PFSK-1 (cell line): Measurements from ENCODE around the gene ATXN7L1.

Experiments used
- FOXP2 ChIP-seq: optimal IDR thresholded peaks from 2 replicates; pipeline ENCODE3; 2011; ENCODE audit warnings: borderline replicate concordance, control low read depth, inconsistent platforms; ENCODE audit not compliant: insufficient read depth; ENCODE audit errors: extremely low read length, extremely low read depth
- POLR2AphosphoS5 ChIP-seq: IDR thresholded peaks from 2 replicates; pipeline ENCODE4 v1.6.1; 2012; ENCODE audit warnings: low read depth, mild to moderate bottlenecking, control low read depth, low read length, moderate library complexity
- SIN3A ChIP-seq: IDR thresholded peaks from 2 replicates; pipeline ENCODE4 v1.6.1; 2012; ENCODE audit warnings: mild to moderate bottlenecking, low read length, moderate library complexity, borderline replicate concordance; ENCODE audit not compliant: insufficient read depth
- TAF1 ChIP-seq: IDR thresholded peaks from 2 replicates; pipeline ENCODE4 v1.6.1; 2012; ENCODE audit warnings: low read length, control low read depth, borderline replicate concordance; ENCODE audit not compliant: insufficient read depth
- TF ChIP-seq, protein P1 (sequence below), 2 experiments: IDR thresholded peaks; 2 replicates each; pipeline versions ENCODE4 v1.6.1 to v1.8.0; 2011 to 2012; ENCODE audit warnings: low read depth in 2 of 2, low read length in 2 of 2, control low read depth in 1 of 2, inconsistent platforms in 1 of 2, mild to moderate bottlenecking in 1 of 2, moderate library complexity in 1 of 2; ENCODE audit not compliant: insufficient read depth in 1 of 2

The ATXN7L1 gene

DNA sequence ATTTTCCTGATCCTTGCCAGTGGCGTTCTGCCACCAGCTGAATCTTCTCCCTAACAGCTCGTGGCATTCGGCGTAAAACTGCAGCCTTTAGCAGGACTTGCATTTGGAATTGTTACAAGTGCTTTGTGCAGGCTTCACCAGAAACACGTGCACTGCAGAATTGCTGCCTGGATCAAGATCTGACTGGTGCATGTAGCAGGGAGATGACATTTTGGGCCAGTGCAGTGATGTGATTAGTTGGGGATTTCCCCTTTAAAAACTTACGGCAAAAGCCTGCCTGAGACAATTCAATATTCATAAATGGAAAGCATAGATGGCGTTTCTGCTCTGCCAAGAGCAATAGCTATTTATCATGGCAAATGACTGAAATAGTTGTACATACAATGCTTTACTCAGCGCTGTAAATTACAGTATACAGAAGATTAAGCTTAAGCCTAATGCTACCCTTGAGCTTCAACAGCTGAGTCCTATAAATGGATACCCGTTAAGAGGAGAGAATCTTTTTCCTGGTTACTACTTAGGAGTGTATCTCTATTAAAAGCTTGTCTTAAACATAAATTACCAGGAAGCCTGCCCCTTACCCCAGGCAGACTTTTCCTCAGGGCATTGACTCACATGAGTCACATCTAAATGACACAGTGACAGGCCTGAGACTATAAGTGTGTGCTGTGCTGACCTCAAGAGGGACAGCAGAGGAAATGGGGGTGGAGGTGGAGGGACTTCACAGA lies 106.3 kb downstream of the ATXN7L1 start:
- TF ChIP-seq TAF1 (no peak), SIN3A (no peak), FOXP2 (no peak), POLR2AphosphoS5 (no peak)
- TF ChIP-seq, protein P1, sequence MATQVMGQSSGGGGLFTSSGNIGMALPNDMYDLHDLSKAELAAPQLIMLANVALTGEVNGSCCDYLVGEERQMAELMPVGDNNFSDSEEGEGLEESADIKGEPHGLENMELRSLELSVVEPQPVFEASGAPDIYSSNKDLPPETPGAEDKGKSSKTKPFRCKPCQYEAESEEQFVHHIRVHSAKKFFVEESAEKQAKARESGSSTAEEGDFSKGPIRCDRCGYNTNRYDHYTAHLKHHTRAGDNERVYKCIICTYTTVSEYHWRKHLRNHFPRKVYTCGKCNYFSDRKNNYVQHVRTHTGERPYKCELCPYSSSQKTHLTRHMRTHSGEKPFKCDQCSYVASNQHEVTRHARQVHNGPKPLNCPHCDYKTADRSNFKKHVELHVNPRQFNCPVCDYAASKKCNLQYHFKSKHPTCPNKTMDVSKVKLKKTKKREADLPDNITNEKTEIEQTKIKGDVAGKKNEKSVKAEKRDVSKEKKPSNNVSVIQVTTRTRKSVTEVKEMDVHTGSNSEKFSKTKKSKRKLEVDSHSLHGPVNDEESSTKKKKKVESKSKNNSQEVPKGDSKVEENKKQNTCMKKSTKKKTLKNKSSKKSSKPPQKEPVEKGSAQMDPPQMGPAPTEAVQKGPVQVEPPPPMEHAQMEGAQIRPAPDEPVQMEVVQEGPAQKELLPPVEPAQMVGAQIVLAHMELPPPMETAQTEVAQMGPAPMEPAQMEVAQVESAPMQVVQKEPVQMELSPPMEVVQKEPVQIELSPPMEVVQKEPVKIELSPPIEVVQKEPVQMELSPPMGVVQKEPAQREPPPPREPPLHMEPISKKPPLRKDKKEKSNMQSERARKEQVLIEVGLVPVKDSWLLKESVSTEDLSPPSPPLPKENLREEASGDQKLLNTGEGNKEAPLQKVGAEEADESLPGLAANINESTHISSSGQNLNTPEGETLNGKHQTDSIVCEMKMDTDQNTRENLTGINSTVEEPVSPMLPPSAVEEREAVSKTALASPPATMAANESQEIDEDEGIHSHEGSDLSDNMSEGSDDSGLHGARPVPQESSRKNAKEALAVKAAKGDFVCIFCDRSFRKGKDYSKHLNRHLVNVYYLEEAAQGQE (IDR thresholded peaks at IDR 0.05; ENCODE audit: insufficient read depth in 1 of 2, low read depth in 2 of 2, low read length in 2 of 2): no peak

GRCh38 chr7:105768898-105769507 lies 107.4 kb downstream of the ATXN7L1 start:
- TF ChIP-seq SIN3A (no peak), FOXP2 (no peak), POLR2AphosphoS5 (no peak), TAF1 (no peak)
- TF ChIP-seq, protein P1 (IDR thresholded peaks at IDR 0.05; ENCODE audit: insufficient read depth in 1 of 2, low read depth in 2 of 2, low read length in 2 of 2): no peak

DNA sequence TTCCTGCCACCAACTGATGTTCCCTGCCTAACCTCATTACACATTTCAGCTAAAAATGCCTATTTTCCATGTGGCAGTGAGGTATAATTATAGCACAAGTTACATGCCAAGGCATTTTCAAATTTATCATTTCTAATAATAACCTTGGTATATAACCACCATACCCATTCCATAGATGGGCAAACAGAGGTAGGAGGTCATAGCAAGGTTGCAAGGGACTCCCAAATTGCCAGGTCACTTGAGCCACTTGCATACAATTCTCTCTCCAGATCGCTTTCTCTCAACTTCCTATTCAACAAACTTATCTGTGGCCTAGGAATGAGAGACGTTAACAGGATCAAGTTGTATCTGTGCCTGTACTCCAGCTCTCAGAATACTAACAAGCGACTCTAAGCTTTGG lies 108.3 kb downstream of the ATXN7L1 start:
- no peak for TF ChIP-seq SIN3A
- TF ChIP-seq FOXP2: no peak
- TF ChIP-seq POLR2AphosphoS5: no peak
- no peak for TF ChIP-seq TAF1
- TF ChIP-seq, protein P1 (IDR thresholded peaks at IDR 0.05; ENCODE audit: insufficient read depth in 1 of 2, low read depth in 2 of 2, low read length in 2 of 2): no peak

GRCh38 chr7:105766421-105767073 lies 109.9 kb downstream of the ATXN7L1 start:
- TF ChIP-seq SIN3A (no peak), TAF1 (no peak), FOXP2 (no peak), POLR2AphosphoS5 (no peak)
- TF ChIP-seq, protein P1 (IDR thresholded peaks at IDR 0.05; ENCODE audit: insufficient read depth in 1 of 2, low read depth in 2 of 2, low read length in 2 of 2): no peak
